Measurements from ENCODE around the gene TCP11L2. TPM values are rescaled to one million over a fixed set of nuclear protein-coding genes. Genes with fewer than 3 reads are reported as not detected.

Gene TCP11L2
- polyA plus RNA-seq, 1 experiment = 26.5 TPM

DNA sequence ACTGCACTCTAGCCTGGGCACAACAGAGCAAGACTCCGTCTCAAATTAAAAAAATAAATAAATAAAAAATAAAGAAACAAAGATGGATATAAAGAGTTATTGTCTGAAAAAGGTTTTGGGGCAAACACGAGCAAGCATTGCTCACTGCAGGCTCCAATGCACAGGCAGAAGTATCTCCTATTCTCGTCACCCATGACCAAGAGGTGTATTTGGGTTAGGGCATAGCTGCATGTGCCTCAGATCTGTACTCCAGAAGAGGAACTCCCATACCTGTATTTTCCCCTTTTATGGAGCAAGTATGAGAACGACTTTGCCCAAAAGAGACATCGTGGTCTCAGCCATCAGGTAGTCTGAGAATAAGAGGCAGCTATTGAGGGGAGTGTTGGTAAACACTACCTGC, 10.2 kb upstream of the TCP11L2 start:
- Histone ChIP-seq H3K27ac (ENCODE audit: low read depth, low read length) (no peak overlapping the region), H3K27me3 (ENCODE audit: control insufficient read depth, insufficient read depth, low read length) (no peaks in the 10 kb centered on the region), H3K4me3 (ENCODE audit: low read depth, low read length) (no peak overlapping the region), H3K9me3 (ENCODE audit: control insufficient read depth, insufficient read depth, low read length) (no peaks in the 10 kb centered on the region)
- ChIA-PET CTCF (no interaction called here), POLR2A (no interaction called here)
- no peak for DNase-seq (ENCODE audit: low read depth, low spot score)
- TF ChIP-seq, protein P1, sequence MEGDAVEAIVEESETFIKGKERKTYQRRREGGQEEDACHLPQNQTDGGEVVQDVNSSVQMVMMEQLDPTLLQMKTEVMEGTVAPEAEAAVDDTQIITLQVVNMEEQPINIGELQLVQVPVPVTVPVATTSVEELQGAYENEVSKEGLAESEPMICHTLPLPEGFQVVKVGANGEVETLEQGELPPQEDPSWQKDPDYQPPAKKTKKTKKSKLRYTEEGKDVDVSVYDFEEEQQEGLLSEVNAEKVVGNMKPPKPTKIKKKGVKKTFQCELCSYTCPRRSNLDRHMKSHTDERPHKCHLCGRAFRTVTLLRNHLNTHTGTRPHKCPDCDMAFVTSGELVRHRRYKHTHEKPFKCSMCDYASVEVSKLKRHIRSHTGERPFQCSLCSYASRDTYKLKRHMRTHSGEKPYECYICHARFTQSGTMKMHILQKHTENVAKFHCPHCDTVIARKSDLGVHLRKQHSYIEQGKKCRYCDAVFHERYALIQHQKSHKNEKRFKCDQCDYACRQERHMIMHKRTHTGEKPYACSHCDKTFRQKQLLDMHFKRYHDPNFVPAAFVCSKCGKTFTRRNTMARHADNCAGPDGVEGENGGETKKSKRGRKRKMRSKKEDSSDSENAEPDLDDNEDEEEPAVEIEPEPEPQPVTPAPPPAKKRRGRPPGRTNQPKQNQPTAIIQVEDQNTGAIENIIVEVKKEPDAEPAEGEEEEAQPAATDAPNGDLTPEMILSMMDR (IDR thresholded peaks at IDR 0.05; ENCODE audit: low read depth, low read length) = no peak

DNA sequence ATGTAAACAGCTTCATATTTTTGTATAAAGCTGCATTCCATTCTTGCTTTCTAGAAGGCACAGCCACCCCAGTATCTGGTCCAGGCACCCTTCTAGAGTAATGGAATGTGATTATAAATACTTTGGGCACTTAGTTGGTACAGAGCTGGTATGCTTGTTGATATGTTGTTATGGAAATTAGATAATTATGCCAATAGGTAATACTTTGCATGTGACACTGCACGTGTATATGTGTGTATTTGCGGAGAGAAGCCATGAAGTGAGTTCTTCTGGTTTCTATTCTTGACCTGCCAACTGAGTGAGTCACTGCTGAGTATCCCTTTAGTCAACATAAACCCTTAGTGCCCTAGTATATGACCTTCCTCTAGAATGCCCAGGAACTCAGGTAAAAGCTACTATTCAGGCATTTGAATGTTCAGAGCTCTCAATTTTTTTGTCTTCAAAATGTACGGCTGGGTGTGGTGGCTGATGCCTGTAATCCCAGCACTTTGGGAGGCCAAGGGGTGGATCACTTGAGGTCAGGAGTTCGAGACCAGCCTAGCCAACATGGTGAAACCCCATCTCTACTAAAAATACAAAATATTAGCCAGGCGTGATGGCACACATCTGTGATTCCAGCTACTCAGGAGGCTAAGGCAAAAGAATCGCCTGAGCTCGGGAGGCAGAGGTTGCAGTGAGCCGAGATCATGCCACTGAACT, 6.2 kb upstream of the TCP11L2 start:
- TF ChIP-seq, protein P1 (IDR thresholded peaks at IDR 0.05; ENCODE audit: low read depth, low read length) = no peak
- Histone ChIP-seq H3K9me3 (ENCODE audit: control insufficient read depth, insufficient read depth, low read length) (no peaks in the 10 kb centered on the region), H3K27me3 (ENCODE audit: control insufficient read depth, insufficient read depth, low read length) (no peaks in the 10 kb centered on the region), H3K4me3 (ENCODE audit: low read depth, low read length) (no peak overlapping the region), H3K27ac (ENCODE audit: low read depth, low read length) (peak overlapping the region; percentile 42)
- ChIA-PET CTCF (interaction anchor here (0.6 to 2.1 kb wide), 5 partner anchors 13 to 72 kb away, joined by 3 to 6 read pairs (median 4); partner anchors contain the start of gene POLR3B), POLR2A (interaction anchor here (0.7 to 1.5 kb wide), 4 partner anchors 15 to 62 kb away, joined by 3 to 5 read pairs (median 4); partner anchors contain the start of gene POLR3B)
- no peak for DNase-seq (ENCODE audit: low read depth, low spot score)

DNA sequence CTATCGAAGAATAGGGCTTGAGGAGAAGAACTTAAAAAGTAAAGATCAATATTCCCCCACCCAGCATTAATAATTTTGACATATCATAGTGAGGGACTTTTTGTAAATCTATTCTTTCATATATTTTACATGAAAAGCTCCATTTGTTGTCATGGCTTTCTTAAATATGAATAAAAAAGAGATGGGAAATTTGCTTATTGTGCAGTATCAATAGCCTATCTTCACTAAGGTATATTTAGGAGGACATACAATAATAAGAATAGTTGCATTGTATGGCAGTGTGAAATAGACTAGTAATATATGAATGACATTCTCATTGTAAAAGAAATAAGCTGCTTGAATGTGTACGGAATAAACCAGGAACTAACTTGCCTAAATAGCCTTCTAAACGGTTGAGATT, 5.5 kb upstream of the TCP11L2 start:
- ChIA-PET CTCF (interaction anchor here (1.1 to 2.1 kb wide), 3 partner anchors 14 to 73 kb away, joined by 3 to 6 read pairs (median 4); no protein-coding TSS in a partner anchor), POLR2A (no interaction called here)
- Histone ChIP-seq H3K27ac (ENCODE audit: low read depth, low read length) (no peak overlapping the region), H3K27me3 (ENCODE audit: control insufficient read depth, insufficient read depth, low read length) (no peaks in the 10 kb centered on the region), H3K9me3 (ENCODE audit: control insufficient read depth, insufficient read depth, low read length) (no peaks in the 10 kb centered on the region), H3K4me3 (ENCODE audit: low read depth, low read length) (no peak overlapping the region)
- DNase-seq (ENCODE audit: low read depth, low spot score) = no peak
- TF ChIP-seq, protein P1 (IDR thresholded peaks at IDR 0.05; ENCODE audit: low read depth, low read length) = no peak

DNA sequence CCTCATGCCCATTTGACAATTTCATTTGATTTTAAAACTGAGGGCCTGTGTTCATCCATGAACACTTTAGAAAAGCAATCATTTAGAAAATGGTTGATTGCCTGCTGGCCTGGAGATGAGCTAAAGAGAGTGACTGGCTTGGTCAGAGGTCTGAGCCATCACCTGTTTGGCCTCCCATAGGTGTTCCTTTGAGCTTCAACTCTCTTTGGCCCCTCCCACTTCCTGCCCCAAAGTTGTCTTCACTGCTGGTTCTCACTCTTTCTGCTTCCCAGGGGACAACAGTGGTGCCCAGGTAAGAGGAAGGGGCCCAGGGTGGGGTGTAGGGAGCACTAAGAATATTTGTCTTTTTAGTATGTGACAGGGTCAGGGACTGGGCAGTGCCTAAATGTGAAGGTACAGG, 4.9 kb upstream of the TCP11L2 start:
- POLR2A ChIA-PET = no interaction called here
- Histone ChIP-seq H3K4me3 (ENCODE audit: low read depth, low read length) (no peak overlapping the region), H3K27me3 (ENCODE audit: control insufficient read depth, insufficient read depth, low read length) (no peaks in the 10 kb centered on the region), H3K27ac (ENCODE audit: low read depth, low read length) (no peak overlapping the region), H3K9me3 (ENCODE audit: control insufficient read depth, insufficient read depth, low read length) (peaks cover under 1% of the 10 kb centered on the region; the same call in 1 of the 2 replicates)
- CTCF ChIA-PET = interaction anchor here (1.8 kb wide), 1 partner anchor 71 kb away, joined by 4 read pairs; no protein-coding TSS in a partner anchor
- TF ChIP-seq, protein P1 (IDR thresholded peaks at IDR 0.05; ENCODE audit: low read depth, low read length) = no peak
- no peak for DNase-seq (ENCODE audit: low read depth, low spot score)

DNA sequence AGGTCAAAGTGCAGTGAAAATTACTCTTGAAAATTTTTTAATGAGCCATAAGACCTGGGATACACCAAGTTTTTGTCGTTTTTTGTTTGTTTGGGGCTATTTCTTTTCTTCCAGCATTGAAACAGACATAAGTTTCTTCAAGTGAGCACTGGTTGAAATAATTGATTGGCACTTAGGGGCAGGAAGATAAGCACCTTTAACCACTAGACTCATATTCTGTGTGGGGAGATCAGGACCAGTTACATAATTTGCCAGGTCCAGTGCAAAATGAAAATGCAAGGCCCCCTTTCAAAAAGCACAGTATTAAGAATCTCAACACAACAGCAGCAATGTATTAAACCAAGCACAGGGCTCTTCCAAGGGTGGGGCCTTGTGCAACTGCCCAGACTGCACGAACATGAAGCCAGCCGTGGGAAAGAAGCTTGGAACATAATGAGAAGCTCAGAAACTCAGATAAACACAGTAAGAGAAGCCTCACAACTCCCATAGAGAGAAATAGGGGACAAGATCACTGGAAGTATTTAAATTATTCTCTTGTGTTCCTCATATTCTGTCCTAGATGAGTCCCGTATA, 3.2 kb upstream of the TCP11L2 start:
- ChIA-PET CTCF (no interaction called here), POLR2A (no interaction called here)
- Histone ChIP-seq H3K27ac (ENCODE audit: low read depth, low read length) (no peak overlapping the region), H3K9me3 (ENCODE audit: control insufficient read depth, insufficient read depth, low read length) (peaks cover 5% of the 10 kb centered on the region; the same call in 1 of the 2 replicates), H3K4me3 (ENCODE audit: low read depth, low read length) (no peak overlapping the region), H3K27me3 (ENCODE audit: control insufficient read depth, insufficient read depth, low read length) (no peaks in the 10 kb centered on the region)
- TF ChIP-seq, protein P1 (IDR thresholded peaks at IDR 0.05; ENCODE audit: low read depth, low read length) = no peak
- DNase-seq (ENCODE audit: low read depth, low spot score) = no peak
